Transverse colon (tissue), 4 donors: ENCODE data around the gene ZCWPW2.

Experiments used
- CTCF ChIP-seq, 5 experiments: fragments of 200-600 bp in 3 of 5; fragments of 450-650 bp in 2 of 5; sonication (generic) in 3 of 5; IDR thresholded peaks; 1 replicate in 2 of 5; 2 replicates in 3 of 5; pipeline ENCODE4 v1.5.1; 2016 to 2017; ENCODE audit warnings: antibody characterized with exemption in 5 of 5, inconsistent platforms in 3 of 5, mild to moderate bottlenecking in 2 of 5, moderate library complexity in 1 of 5
- EP300 ChIP-seq: sonication (generic); formaldehyde crosslinking; IDR thresholded peaks from one replicate; pipeline ENCODE4 v1.6.1; 2017; ENCODE audit warnings: antibody characterized with exemption, low read depth
- POLR2AphosphoS5 ChIP-seq, 3 donors: sonication (generic); formaldehyde crosslinking; IDR thresholded peaks; one replicate each; pipeline ENCODE4 v1.6.1; 2016; ENCODE audit warnings: antibody characterized with exemption in 3 of 3

- TF ChIP-seq CTCF (IDR thresholded peaks at IDR 0.05) (no peak), POLR2AphosphoS5 (IDR thresholded peaks at IDR 0.05) (no peak), EP300 (no peak)
Measured at GRCh38 chr3:28553175-28553574, 204.7 kb downstream of the ZCWPW2 start.
